Renal cortex interstitium (tissue), 11 donors: Measurements from ENCODE around the gene LRRC4B. TPM values are rescaled to one million over a fixed set of nuclear protein-coding genes. Genes with fewer than 3 reads are reported as not detected.
"Not testable (repeated sequence)": the region's sequence is repeated elsewhere in the genome, so short reads cannot be mapped to it uniquely, and the experiment has no call there.

Experiments used
- DNase-seq, 11 donors: peaks; one replicate each; pipeline ENCODE4 v3.0.0-alpha.2; 2013; ENCODE audit warnings: low read depth in 9 of 11, low spot score in 4 of 11; ENCODE audit errors: extremely low read depth in 1 of 11
- polyA plus RNA-seq, 3 donors: library from polyadenylated mRNA; unstranded; fragments of 120-200 nt; gene quantifications; one replicate each; pipeline ENCODE4 v1.2.1, GENCODE V29; 2013; ENCODE audit not compliant: insufficient read length in 3 of 3

LRRC4B gene
- polyA plus RNA-seq, 3 donors = 13.8 to 26.0 (median 21.8) TPM

DNA sequence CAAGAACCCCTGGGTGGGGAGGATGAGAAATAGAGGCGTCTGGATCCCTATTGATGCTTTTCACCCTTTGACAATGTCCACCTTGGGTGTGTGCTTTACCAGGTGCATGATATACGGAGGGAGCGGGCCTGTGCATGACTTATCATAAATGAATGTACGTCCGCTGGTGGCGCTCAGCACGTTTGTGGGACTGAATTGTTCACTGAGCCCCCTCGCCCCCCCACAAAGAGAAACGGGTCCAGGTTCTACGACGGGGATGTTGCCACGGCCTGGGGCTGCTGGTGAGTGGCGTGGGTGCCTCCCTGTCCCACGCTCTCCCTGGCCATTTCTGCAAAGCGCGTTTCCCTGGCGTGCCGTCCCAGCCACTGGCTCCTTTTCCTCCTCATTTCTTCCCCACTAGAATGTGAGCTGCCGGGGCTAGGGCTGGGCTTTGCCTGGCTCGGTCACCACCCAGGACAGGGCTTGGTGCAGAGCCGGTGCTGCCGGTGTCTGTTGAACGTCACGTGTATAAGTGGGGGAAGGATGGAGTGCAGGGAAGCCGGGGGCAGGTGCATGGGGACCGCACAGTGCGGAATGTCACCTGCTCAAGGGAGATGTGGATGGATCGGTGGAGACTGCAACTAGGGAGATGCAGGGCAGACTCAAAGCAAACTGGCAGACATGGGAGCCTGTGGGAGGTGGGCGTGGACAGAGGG is 21.6 kb downstream of the LRRC4B start:
- DNase-seq = no peak

DNA sequence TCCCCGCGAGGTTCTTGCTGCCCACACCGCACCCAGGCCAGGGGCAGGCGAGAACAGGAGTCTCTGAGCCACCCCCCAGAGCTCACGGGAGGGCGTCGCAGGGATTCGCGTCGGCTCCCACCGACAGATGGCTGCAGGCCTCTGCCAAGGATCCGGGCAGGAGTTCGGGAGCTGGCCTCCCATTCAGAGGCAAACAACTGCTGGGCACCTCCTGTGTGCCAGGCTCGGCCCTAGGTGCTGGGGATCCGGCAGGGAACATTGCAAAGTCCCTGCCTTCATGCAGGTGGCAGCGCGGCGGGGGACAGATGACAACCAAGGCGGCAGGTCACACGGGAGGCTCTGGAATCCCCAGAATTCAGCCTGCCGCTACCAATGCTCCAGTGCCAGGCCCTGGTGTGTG is 25.3 kb downstream of the LRRC4B start:
- no peak for DNase-seq

DNA sequence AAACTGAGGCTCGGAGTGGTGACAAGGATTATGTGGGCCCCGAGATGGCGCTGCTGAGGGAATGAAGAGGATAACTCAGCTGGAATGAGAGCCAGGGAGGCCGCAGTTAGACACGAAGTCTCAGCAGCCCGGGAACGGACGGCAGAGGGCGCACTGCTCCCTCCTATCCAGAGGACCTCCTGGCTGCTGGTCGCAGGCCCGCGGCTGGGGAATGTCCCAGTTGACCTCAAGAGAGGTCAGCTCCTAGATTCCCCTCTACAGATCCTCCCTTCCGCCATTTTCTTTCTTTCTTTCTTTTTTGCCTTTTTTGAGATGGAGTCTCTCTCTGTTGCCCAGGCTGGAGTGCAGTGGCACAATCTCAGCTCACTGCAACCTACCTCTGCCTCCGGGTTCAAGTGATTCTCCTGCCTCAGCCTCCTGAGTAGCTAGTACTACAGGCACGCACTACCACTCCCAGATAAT is 30.4 kb downstream of the LRRC4B start:
- peak in 7 of 11 donors; percentile 45 to 74 (median 57) for DNase-seq

DNA sequence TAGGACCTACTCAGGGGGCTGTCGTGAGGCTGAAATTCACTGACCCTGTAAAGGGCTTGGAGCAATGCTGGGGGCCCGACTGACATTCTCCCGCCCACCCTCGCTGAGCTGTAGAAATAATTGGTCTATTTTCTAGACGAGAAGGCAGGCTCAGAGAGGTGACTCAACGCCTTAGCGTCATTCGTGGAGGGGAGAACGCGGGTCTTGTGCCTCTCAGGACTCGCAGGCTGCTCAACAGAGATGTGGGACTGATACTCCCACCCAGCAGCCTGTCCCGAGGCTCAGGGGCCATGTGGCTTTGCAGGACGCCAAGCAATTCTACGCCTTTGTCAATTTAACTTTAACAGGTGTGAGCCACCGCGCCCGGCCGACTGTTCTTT is 30.9 kb downstream of the LRRC4B start:
- no peak for DNase-seq

DNA sequence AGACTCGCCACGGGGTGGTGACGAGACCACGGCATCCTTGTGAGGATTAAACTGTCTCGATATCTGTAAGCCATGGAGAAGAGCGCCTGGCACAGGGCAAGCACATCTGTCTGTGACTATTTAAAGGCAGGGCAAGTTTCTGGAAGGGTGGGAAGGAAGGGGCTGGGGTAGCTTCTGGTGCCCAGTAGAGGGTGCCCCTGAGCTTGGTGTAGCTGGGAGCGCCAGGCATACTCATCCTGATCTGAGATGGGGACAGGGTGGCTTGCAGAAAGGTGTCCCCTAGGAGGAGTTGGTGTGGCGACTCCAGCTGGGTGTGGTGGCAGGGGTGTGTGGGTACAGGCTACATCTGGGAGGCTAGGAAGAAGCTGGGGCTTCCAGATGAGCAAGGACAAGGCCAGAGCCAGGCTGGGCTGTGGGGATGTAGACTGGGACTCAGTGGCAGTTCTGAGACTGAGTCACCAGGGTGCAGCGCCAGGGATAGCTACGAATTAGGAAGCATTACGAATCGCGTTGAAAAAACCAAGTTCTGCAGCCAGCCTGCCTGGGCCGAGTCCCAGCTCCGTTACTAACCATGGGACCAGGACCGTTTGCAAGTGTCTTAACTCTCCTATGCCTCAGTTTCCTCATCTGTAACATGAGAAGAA is 31.5 kb downstream of the LRRC4B start:
- DNase-seq = no peak

DNA sequence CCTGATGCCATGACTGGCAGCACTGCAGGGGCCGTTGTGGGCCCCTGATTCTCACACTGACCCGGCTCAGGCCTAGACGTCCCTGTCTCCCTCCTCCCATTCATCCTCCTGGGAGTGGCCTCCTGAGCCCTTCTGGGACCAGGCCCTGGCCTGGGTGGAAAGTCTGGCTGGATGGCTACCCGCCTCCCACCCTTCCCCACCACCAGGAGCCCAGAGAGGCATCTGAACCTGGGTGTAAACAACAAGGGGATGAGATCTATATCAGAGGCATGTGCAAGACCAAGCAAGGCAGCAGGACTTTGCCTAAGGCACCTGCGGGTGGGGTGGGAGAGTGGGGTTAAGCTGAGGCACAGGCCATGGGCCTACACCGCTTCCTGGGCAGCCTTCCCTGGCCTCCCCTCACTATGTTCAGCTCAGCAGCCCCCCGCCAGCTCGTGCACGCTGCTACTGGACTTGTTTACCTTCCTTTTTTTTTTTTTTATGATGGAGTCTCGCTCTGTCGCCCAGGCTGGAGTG is 32.5 kb downstream of the LRRC4B start:
- DNase-seq = no peak

DNA sequence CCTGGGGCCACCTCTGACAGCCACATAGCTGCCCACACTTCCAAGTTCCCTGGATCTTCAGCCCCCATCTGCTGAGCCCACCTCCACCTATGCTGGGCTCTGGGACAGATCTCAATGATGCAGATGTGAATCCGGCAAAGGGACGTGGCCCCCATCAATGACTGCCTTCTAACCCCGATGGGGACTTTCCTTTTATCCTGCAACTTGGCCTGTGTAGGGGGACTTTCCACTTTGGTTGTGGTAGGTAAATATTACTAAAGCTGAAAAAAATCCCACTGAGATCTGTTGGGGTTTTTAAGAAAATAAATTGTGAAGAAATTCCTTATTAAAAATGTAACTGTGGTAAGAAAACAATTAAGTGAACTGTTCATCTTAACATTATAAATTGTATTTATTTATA is 33.8 kb downstream of the LRRC4B start:
- no peak for DNase-seq

DNA sequence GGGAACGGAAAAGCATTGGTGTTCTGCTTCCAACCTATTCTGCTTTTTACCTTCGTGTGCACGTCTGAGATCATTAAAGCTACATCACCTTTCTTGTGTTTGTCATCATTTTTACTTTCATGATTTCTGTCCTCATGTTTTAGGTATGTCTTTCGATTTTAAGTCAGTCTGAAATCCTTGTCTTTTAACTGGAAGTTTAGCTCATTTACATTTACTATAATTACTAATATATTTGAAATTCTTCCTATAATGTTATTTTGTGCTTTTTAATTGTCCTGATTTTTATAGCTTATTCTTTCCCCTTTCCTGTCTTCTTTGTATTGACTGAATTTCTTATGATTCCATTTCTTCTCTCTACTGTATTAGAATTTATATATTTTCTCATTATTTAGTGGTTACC is 35.3 kb downstream of the LRRC4B start:
- no peak for DNase-seq

DNA sequence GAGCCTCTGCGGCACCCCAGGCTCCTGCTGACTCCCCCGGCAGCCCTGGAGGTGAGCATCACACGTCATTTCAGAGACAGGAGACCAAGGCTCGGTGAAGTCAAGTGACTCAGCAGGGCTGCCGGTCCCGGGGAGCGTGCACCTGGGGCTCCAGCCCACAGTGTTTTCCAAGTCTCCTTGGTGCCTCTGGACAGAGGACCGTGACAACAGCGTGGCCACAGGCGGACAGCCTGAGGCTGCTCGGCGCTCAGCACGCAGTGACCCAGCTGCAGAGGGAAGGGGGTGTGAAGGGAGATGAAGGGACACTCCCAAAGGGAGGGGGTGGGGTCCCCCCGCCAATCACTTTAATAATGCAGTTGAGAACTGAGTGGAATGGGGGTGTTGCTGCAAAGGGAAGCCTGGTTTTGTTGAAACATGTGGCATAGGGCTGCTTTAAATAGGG is 37.0 kb downstream of the LRRC4B start:
- no peak for DNase-seq

DNA sequence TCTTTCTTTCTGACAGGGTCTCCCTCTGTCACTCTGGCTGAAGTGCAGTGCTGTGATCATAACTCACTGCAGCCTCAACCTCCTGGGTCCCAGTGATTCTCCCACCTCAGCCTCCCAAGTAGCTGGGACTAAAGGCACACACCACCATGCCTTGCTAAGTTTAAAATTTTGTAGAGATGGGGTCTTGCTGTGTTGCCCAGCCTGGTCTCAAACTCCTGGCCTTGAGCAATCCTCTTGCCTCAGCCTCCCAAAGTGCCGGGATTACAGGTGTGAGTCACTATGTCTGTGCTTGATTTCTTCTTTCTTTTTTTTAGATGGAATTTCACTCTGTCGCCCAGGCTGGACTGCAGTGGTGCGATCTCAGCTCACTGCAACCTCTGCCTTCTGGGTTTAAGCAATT is 40.2 kb downstream of the LRRC4B start:
- not testable (repeated sequence) for DNase-seq

DNA sequence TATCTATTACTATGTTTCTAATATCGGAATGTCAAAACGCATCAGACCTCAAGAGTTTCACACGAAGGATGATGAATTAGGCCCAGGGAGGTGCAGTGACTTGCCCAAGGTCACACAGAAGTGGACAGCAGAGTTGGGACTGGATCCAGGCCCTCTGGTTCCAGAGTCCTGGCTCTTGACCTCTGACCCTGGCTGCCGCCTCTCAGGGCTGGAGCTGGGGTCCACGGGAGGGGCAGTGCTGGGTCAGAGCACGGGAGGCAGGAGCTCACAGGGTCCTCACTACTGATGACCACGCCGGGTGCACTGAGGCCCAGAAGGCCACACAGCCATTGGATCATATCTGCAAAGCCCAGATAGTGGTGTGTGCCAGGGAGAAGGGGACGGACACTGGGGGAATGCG is 45.4 kb downstream of the LRRC4B start:
- no peak for DNase-seq

DNA sequence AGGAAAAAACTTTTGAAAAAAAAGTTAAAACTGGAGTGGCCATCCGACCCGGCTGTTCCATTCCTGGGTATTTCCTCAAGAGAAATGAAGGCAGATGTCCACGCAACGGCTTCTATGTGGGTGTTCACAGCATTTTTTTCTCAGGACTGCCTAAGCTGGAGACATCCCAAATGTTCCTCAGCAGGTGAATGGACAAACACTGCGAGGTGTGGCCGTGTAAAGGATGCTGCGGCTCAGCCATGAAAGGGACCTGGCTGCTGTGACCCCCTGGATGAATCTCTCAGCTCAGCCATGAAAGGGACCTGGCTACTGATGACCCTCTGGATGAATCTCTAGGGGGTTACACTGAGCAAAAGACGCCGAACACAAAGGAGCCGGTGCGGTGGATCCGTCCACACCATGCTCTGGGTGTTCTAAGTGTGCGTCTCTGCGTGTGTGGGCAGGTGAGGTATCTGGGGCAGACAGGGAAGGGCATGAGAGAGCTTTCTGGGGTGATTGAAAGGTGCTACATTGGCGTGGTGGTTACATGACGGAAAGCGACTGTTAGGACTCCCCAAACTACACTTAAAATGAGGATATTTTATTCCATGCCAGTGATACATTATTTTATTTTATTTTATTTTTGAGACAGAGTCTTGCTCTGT is 47.3 kb downstream of the LRRC4B start:
- no peak for DNase-seq

DNA sequence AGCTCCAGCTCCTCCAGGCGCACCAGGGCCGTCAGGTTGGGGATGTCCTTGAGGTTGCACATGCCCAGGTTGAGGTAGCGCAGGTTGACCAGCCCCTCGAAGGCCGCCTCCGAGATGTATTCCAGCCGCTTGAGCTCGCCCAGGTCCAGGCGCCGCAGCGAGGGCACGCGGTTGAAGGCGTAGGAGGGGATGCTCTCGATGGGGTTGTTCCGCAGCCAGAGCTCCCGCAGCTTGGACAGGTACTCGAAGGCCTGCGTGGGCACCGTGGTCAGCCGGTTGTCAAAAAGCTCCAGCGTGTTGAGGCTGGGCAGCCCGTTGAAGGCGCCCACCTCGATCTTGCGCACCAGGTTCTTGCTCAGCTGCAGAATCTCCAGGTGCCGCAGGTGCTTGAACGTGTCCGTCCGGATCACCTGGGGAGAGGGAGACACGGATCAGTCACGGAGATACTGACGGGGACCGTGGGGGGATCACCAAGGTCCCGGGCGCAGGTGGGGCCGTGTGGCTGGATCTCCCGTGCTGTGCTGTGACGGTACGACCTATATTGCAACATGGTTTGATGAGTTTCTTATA is 49.1 kb downstream of the LRRC4B start:
- DNase-seq = no peak

DNA sequence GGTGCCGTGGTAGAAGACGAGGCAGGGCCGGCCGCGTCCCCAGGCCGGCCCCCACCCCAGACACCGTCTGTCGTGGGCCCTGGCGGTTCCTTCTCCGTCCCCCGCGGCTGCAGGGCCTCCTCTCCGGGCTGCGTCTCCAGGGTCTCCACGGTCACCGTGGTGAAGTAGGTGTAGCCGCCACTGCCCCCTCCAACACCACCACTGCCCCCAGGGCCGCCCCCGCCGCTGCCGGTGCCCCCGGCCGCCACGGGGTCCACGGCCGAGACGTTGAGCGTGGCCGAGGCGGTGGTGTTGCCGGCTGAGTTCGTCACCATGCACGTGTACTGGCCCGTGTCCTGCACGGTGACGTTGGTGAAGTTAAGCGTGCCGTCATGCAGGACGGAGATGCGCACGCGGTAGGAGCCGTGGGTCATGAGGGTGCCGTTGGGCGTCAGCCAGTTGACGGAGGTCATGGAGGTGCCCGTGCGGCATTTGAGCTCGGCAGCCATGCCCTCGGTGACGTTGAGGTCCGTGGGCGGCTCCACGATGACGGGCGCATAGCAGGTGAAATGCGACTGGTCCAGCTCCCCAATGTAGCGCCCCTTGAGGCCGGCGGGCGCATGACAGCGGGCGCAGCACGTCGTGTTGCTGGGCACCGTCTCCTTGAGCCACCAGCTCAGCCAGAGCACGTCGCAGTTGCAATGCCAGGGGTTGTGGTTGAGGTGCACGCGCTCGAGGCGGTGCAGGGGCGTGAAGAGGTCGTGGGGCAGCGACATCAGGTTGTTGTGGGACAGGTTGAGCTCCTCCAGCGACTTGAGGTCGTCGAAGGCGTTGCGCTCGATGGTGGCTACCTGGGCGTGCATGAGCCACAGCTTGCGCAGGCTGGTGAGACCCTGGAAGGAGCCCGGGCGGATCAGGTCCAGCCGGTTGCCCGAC is 49.9 kb downstream of the LRRC4B start:
- DNase-seq = no peak

DNA sequence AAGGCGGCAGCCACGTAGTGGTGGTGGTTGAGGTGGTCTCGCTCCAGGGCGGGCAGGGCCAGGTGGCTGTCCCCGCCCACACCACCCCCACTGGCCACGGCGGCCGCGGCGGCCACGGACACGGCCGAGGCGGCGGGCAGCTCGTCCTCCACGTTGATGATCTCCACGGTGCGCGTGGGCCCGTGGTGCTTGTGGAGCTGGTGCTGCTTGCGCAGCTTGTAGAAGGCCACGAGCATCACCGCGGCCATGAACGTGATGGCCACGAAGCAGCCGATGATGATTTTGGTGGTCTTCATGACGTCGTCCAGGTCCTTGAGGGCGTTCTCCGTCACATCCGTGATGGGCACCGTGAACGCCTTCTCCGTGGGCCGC is 50.5 kb downstream of the LRRC4B start:
- no peak for DNase-seq

DNA sequence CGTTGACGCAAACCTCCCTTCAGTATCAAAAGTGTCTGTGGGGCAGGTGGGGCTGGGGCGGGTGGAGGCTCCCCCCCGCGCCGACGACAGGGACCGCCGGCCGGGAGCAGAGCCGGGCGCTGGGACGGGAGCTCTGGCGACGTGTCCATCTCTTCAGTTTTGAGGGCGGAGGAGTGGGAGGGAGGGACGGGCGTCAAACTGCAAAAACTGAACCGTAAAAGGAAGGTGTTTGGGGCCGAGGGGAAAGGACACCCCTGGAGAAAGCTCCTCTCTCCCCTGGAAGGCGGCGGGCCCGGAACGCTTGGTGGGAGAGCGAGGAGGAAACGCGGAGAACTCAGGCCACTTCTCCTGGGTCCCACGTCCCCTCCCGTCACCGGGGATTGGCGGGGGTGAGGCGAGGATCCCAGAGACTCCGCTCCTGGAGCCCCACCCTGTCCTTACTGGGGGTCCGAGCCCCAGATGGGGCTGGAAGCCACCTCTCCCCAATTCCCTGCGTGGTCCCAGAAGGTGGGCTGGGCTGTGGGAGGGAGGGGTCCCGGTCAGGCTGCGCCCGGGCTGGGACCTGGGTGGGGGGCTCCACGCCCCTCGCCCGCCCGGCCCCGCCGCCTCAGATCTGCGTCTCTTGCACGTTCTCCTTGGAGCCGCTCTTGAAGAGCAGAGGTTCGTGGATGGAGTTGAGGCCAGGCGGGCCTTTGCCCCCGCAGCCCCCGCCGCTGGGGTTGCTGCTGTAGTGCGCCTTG is 51.1 kb downstream of the LRRC4B start:
- no peak for DNase-seq

DNA sequence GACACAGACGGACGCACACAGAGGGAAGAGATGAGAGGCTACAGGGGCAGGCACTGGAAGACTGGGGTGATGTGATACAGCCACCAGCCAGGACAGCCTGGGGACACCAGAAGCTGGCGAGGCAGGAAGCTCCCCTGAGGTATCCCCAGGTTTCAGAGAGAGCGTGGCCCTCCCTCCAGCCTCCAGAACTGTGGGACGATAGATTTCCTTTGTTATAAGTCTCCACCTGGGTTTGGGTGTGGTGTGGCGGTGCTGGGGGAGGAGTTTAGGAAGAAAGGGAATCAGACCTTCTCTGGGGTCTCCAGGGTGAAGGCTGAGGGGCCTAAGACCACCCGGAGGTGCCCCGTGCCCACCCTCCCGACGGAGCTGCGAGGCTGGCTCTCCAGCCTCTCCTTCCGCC is 51.8 kb downstream of the LRRC4B start:
- no peak for DNase-seq

DNA sequence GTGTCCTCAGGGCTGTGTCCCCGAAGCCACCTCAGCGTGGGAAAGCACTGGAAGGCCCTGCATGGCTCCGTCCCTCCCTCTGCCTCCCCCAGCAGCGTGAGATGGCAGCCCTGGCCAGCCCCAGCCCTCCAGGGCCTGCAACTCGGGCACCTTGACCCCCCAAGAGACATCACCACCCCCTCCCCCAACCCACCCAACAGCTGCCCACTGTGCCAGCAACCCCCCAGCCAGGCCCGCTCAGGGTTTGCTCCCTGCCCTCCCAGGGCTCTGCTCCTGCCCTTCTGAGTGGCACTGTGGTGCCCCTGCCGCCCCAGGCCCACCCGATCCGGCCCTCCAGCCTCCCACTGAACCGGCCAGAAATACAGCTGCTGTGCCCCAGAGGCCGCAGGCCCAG is 53.1 kb downstream of the LRRC4B start:
- no peak for DNase-seq
